Measurements from ENCODE around the gene SLC4A5.

DNA sequence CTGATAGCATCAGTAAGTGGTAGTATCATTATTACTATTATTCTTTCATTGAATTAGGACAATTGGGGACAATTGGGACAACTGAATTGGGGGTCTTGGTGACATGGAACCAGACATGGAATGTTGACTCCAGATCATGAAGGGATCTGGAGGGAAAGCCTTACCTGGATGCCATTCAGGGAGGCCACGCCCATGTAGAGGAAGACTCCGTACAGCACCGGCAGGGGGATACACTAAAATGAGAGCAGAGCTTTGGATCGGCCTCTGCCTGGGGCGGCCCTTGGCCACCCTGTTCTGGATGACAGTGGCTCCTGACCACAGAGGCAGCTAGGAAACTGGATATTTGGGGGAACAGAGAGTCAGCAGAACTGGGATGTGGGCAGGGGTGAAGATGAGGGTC is 115.6 kb downstream of the SLC4A5 start:
- TF ChIP-seq, protein P1, sequence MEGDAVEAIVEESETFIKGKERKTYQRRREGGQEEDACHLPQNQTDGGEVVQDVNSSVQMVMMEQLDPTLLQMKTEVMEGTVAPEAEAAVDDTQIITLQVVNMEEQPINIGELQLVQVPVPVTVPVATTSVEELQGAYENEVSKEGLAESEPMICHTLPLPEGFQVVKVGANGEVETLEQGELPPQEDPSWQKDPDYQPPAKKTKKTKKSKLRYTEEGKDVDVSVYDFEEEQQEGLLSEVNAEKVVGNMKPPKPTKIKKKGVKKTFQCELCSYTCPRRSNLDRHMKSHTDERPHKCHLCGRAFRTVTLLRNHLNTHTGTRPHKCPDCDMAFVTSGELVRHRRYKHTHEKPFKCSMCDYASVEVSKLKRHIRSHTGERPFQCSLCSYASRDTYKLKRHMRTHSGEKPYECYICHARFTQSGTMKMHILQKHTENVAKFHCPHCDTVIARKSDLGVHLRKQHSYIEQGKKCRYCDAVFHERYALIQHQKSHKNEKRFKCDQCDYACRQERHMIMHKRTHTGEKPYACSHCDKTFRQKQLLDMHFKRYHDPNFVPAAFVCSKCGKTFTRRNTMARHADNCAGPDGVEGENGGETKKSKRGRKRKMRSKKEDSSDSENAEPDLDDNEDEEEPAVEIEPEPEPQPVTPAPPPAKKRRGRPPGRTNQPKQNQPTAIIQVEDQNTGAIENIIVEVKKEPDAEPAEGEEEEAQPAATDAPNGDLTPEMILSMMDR (IDR thresholded peaks at IDR 0.05), result no peak
- no peak for TF ChIP-seq EP300 (IDR thresholded peaks at IDR 0.05)
